Amniotic stem cell (primary cell): ENCODE measurements around the gene SLC6A1.

ENCODE experiments used
- DNase-seq: peaks from one replicate; lab custom pipeline; 2025; lab: John Stamatoyannopoulos, UW

Gene SLC6A1

DNA sequence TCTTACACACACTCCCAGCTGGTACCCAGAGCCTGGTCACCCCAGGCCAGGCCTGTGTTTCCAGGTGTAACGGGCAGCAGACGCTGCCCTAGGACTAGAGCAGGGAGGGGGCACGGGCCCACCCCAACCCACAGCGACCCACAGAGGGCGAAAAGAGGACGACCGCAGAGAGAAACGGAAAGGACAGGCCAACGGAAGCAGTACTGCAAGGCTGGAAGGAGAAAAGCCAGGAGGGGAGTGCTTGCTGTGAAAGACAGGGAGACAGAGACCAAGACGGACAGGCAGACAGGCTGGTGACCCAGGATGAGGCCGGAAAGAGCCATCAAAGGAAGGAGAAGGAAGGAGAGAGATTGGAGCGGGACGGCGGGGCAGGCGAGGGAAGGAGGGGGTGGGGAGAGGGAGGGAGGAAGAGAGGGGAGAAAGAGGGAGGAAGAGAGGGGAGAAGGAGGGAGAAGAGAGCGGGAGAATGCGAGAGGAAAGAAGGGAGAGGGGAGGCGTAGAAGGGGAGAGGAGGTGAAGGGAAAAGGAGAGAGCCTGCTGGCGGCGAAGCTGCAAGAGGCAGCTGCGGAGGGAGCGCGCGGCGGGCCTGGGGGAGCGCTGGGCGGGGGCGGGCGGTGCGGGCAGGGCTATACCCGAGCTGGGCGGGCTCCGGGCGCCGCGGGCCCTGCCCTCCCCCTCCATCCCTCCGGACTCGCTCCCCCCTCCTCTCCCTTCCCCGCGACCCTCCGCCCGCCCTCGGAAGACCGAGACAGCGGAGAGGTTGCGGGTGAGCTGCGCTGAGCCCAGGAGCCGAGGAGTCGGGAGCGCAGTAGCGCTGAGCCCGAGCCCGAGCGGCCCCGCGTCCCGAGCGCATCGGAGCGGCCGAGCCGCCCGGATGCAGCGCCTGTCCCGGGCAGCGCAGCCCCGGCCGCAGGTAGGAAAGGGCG is at the start of gene SLC6A1:
TSS of gene SLC6A1 (plus strand) at position 732 of the 926 bp plus-strand sequence. CDS start 24,464 bp downstream, outside the sequence.
- DNase-seq = no peak

- no peak for DNase-seq
Measured at GRCh38 chr3:10944866-10945265, 47.7 kb upstream of the SLC6A1 start.

- DNase-seq = no peak
Measured at GRCh38 chr3:10945683-10946287, 46.8 kb upstream of the SLC6A1 start.

DNA sequence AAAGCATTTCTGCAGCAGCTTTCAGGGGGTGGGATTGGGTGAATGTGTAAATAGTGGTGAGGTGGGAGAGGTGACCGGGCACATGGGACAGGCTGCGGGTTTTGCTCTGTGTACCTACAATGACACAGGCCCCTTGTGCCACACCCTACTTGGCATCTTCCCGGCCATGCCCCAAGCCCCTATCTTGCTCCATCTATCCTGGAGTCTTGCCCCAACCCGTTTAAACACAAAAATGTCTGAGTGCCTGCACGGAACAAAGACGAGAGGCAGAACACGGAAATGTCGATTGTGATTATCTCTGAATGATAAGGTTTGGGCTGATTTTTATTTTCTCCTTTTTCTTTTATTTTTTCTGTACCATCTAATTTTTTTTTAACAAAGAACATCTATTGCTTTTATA is 46.0 kb upstream of the SLC6A1 start:
- DNase-seq = no peak

DNA sequence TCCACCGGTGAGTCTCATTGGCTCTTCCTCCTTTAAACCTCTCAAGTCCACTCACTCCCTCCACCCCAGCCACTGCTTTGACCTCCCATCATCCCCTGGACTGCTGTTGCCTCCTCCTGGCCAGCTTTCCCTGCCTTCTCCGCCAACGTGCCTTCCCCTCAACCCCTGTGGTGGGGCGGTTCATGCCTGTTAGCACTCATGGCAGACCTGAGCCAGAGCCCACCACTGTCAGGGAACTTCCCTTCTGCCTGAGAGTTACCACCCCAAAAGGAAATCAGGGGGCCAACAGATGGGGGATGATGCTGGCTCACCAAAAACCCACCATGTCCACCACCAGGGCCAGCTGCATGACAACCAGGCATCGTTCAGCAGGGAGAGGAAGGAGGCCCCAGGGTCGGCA is 44.2 kb upstream of the SLC6A1 start:
- no peak for DNase-seq

- DNase-seq = no peak
Measured at GRCh38 chr3:10949197-10949596, 43.4 kb upstream of the SLC6A1 start.

DNA sequence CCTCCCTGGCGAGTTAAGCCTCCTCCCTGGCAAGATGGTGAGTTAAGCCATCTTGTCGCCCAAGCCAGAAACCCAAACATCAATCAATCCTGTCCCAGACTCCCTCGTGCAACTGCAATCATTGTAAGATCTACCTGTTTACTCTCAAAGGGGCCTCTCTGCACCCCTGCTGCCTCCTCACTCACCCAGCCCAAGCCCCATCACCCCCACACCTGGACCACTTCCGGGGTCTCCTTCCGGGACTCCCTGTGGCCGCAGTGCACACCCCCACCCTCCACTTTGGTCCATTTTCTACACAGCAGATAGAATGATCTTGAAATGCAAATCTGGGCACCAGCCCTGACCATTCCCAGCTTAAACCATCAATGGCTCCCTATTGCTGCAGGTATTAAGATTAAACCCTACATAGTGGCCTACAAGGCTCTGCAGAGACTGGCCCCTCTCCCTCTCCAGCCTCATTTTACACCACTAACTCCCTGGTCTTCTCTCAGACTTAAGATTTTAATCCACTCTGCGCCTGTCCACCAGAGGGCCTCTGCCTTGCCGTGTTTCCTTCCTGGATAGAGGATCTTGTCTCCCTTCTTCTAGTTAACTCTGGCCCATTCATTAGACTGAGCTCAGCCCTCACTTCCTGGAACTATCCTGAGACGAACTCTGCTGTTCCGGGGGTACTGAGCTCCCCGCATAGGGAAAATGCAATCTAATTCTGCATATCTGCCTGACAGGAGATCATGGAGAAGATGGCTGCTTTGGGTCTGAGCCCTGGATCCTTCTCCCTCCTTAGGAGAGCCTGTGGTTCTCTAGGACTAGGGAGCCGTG is 41.9 kb upstream of the SLC6A1 start:
- peak; percentile 30 for DNase-seq

DNA sequence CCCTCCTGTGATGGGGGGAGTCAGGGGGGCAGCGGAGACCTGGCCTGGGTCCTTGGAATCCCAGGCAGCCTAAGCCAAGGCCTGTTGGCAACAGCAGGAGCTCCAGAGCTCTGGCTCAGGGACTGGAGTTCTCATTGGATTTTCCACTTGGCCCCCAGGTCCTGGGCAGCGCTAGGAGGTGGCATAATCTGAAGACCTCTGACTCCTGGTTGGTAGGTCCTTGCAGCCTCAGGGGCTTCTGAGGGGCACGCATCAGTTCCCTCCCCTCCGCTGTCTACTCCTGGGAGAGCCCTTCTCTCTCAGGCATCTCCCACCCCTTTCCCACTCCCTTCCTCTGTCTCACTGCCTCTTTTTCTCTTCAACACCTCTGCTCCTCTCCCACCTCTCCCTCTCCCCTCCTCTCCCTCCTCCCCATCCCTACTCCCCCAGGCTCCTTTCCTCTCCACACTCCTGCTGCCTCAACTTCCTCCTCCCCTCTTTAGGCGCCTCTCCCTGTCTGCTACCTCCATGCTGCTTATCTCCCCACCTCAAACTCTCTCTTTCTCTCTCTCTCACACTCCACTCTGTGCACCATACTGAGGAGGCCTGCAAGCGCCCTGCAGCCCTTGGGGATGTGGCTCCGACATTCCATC is 41.1 kb upstream of the SLC6A1 start:
- no peak for DNase-seq

DNA sequence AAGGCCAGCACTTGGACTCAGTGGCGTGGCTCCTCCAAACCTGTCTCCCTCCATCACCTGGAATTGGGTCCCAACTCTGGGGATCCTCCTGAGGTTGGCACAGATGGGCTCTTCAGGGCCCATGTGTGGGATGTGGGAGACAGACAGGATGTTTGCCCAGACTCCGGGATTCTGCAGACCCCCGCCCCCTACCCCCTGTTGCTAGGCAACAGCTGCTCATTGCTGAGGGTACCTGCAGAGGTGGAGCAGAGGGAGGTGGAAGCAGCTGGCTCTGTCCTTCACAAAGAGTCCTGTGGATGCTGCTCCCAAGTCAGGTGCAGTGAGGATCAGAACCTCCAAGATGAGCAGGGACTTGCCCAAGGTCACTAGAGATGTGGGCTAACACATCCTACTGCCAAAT is 40.0 kb upstream of the SLC6A1 start:
- no peak for DNase-seq

DNA sequence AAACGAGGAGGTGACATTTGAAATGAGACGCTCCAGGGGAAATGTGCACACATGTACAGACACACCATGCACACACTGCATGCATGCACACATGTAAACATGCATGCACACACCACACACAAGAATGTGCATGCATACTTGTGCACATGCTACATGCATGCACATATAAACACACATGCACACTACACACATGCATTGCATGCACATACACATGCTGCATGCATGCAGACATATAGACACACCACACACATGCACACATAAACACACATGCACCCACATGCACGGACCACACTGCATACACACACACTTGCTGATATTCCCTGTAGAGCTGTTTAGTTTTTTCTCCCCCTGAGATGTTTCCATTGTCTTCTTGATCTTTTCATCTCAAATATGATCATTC is 37.8 kb upstream of the SLC6A1 start:
- no peak for DNase-seq

GRCh38 chr3:10955711-10956453 is 36.7 kb upstream of the SLC6A1 start:
- no peak for DNase-seq

DNA sequence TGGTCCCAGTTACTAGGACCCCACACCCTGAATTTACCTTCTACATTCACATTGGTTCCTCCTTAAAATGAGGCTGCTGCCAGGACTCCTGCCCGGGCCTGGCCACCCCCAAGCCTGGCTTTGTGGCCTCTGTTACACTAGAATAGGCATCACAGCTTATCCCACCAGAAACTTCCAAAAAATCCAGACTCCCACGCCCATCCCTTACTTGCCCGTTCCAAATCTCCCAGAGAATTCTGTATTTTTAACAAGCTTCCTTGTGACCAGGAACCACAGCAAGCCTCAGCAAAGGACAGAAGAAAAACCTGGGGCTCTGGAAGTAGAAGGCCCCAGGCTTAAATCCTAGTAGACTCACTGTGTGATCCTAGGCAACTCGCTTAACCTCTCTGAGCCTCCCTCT is 36.0 kb upstream of the SLC6A1 start:
- no peak for DNase-seq

- no peak for DNase-seq
Measured at GRCh38 chr3:10956986-10957385, 35.6 kb upstream of the SLC6A1 start.

GRCh38 chr3:10957976-10958749 is 34.4 kb upstream of the SLC6A1 start:
- no peak for DNase-seq

DNA sequence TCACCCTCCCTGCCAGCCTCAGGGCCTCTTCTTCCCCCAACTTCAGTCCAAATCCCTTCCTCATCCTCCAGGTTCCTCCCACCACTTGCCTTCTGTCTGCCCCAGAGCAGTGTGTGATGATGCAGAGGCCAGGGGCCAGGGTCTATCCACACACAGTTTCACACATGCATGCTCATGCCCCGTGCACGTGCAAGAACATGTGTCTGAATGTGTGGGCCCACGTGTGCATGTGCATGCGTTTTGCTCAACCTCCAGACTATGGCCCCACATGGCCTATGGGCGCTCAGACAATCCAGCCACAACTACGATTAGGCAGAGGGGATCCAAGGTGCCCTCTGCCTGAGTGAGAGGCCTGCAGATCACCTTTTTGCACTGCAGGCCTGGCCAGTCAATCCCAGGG is 32.3 kb upstream of the SLC6A1 start:
- no peak for DNase-seq

DNA sequence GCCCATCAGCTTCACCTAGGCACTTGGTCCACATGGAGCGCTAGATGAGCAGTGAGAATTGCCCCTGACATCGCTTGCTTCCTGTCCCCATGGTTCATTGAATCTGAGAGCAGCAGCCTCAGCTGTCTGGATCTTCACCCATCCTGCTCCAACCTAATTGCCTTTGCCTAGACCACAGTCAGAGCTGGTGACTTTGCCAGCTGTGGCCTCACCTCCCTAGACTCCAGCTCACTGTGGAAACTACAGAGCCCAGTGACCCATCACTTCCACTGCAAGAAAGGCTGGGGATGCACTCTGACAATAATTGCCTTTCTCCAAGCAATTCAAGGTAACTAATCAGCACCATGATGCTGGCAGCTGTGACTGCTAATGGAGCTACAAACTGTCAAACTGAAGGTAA is 30.6 kb upstream of the SLC6A1 start:
- DNase-seq = no peak

DNA sequence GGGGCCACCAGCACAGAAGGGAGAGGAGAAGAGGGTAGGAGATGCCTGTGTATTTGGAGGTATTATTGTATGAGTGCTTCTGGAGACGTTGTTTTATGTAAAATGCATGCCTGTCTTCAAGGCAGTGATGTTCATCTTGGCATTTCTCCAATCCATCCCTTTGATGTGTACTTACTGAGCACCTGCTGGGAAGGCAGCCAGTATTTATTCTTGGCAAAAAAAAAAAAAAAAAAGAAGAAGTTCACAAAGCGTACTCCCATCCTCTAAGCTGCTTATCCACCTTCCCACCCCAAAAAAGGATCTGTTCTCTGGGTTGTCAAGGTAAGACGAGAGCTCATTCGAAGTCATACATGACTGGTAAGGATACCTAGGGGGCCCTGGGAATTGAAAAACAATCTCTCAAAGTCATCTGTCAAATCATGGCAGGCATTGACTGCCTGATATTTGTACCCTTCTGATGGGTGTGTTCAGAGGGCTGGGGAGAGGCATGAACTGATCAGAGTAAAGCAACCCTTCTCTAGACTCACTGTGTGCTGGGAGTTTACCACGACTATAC is 30.0 kb upstream of the SLC6A1 start:
- DNase-seq = no peak

GRCh38 chr3:10964537-10965167 is 27.9 kb upstream of the SLC6A1 start:
- DNase-seq = no peak

DNA sequence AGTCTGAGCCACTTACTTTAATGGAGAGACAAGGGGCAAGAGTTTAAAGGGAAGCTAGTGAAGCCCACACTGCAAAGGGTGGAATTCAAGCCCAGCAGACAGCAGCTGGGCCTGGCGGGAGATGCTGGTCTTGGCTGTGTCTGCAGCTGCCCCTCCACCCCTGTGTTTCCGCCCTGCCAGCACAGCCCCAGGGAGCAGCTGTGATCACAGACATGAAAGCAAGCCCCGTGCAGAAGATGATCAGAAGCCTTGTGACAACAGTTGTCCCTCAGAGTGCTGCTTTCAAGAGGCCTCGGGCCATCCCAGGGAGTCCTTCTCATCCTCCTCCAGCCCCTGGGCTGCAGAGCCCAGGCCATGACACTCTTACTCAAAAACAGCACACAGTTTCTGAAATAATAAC is 24.1 kb upstream of the SLC6A1 start:
- DNase-seq = no peak
